HepG2 (cell line): ENCODE results near the gene ACTR6. TPM values are rescaled to one million over a fixed set of nuclear protein-coding genes. Genes with fewer than 3 reads are reported as not detected.

Source experiments
- DNMT3B ChIP-seq: conservative IDR thresholded peaks from 2 replicates; pipeline ENCODE4 v1.6.1; 2016; ENCODE audit warnings: missing biosample characterization, control low read depth
- GMEB2 ChIP-seq: IDR thresholded peaks from 2 replicates; pipeline ENCODE4 v1.6.1; 2016; ENCODE audit warnings: missing biosample characterization, missing genetic modification reagents, low read depth
- IKZF5 ChIP-seq: IDR thresholded peaks from 2 replicates; pipeline ENCODE4 v1.6.1; 2018; ENCODE audit warnings: missing genetic modification reagents, mild to moderate bottlenecking, missing compliant biosample characterization
- IRF2 ChIP-seq: IDR thresholded peaks from 2 replicates; pipeline ENCODE4 v1.6.1; 2018; ENCODE audit warnings: missing genetic modification reagents, missing compliant biosample characterization
- KDM5B ChIP-seq: sonication (generic); formaldehyde crosslinking; IDR thresholded peaks from 2 replicates; pipeline ENCODE4 v1.4.0; 2020; ENCODE audit warnings: missing genetic modification reagents, mild to moderate bottlenecking, borderline replicate concordance
- XBP1 ChIP-seq: sonication (generic); formaldehyde crosslinking; IDR thresholded peaks from 2 replicates; pipeline ENCODE4 v1.5.0; 2020; ENCODE audit warnings: missing genetic modification reagents
- ZBTB3 ChIP-seq: sonication (generic); formaldehyde crosslinking; IDR thresholded peaks from 2 replicates; pipeline ENCODE4 v1.4.0; 2020; ENCODE audit warnings: low read depth, mild to moderate bottlenecking, moderate library complexity, missing genetic modification reagents, borderline replicate concordance
- ZMAT3 ChIP-seq: sonication (generic); formaldehyde crosslinking; conservative IDR thresholded peaks from 2 replicates; pipeline ENCODE4 v1.7.0; 2021; ENCODE audit warnings: missing genetic modification reagents
- ZNF512B ChIP-seq: sonication (generic); formaldehyde crosslinking; IDR thresholded peaks from 2 replicates; pipeline ENCODE4 v1.5.1; 2020; ENCODE audit warnings: missing genetic modification reagents, mild to moderate bottlenecking, borderline replicate concordance
- ZNF614 ChIP-seq: IDR thresholded peaks from 2 replicates; pipeline ENCODE4 v1.6.1; 2018; ENCODE audit warnings: missing biosample characterization, missing genetic modification reagents, inconsistent platforms, borderline replicate concordance
- polyA plus RNA-seq, 8 experiments: library from polyadenylated mRNA; depleted of rRNA in 3 of 8; stranded (reverse) in 7 of 8; unstranded in 1 of 8; fragments of >200 nt; fragmentation: Illumina TruSeq in 4 of 8; extraction: Trizol in 4 of 8; gene quantifications; 2 replicates each; pipeline versions ENCODE4 v1.2.1 to v1.2.3, GENCODE V29; 2011 to 2016; ENCODE audit warnings: low read depth in 4 of 8, missing spikeins in 1 of 8, mixed read lengths in 1 of 8; ENCODE audit not compliant: insufficient read depth in 1 of 8
- total RNA-seq, 5 experiments: library from RNA; depleted of rRNA; stranded (reverse); fragments of >200 nt; fragmentation: Illumina TruSeq; extraction: Trizol; gene quantifications; 2 replicates each; pipeline ENCODE4 v1.2.3, GENCODE V29; 2016; ENCODE audit warnings: low read depth in 1 of 5
- TF ChIP-seq, protein P1 (sequence below): sonication (generic); formaldehyde crosslinking; IDR thresholded peaks from 2 replicates; pipeline ENCODE4 v1.5.1; 2020; ENCODE audit warnings: mild to moderate bottlenecking, missing genetic modification reagents, moderate library complexity
- TF ChIP-seq, protein P2 (sequence below): sonication (generic); formaldehyde crosslinking; IDR thresholded peaks from 2 replicates; pipeline ENCODE4 v1.8.1; 2022; ENCODE audit warnings: mild to moderate bottlenecking, missing genetic modification reagents

Gene ACTR6
- total and polyA plus RNA-seq, 2 of the 13 experiments (the other 11 are each of a cell fraction or from before 2014, with no cell fraction given): 12.9 to 22.4 TPM

DNA sequence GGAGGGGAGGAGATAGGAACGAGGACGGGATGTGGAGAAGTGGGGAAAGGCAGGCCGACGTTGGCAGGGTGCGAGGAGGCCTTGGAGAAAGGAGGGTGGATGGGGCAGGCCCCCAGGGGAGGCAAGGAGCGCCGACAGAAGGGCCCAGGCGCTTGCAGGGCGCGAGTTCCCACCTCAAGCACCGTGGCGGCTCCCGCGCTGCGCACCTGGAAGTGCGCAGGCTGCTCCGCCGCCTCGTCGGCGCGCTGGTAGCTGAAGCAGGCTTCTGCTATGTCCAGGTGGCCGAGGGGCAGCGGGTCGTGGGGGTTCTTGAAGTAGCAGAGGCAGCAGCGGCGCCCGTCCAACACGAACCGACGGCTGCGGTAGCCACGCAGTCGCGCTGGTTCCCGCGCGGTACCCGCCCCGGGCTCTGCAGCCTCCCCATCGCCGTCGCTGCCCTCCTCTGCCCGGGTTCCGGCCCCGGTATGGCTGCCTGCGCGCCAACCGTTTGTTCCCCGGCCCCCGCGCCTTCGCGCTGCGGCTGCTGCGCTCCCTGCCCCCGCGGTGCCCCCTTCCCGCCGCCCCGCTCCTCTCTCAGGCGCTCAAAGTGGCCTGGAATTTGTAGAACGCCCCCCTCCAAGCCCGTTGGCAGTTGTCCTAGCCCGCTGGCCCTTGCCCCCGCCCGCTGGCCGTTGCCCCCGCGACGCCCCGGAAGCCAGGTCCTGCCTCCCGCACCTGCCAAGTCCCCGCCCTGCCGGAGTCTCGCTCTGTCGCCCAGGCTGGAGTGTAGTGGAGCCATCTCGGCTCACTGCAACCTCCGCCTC lies 1.1 kb upstream of the ACTR6 start (continued):
- TF ChIP-seq IKZF5 (CRISPR knock-in tag): peak; percentile 10; the same call in 1 of the 2 replicates
- 0 out of 2 replicates have a peak, but pooled peaks have one; percentile 39 for TF ChIP-seq ZMAT3 (CRISPR knock-in tag)
- TF ChIP-seq DNMT3B (CRISPR knock-in tag): no peak
- no peak for TF ChIP-seq ZNF512B
- no peak for TF ChIP-seq ZNF614 (CRISPR knock-in tag)
- no peak for TF ChIP-seq GMEB2 (CRISPR knock-in tag)
- TF ChIP-seq, protein P1, sequence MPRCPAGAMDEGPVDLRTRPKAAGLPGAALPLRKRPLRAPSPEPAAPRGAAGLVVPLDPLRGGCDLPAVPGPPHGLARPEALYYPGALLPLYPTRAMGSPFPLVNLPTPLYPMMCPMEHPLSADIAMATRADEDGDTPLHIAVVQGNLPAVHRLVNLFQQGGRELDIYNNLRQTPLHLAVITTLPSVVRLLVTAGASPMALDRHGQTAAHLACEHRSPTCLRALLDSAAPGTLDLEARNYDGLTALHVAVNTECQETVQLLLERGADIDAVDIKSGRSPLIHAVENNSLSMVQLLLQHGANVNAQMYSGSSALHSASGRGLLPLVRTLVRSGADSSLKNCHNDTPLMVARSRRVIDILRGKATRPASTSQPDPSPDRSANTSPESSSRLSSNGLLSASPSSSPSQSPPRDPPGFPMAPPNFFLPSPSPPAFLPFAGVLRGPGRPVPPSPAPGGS (CRISPR knock-in tag): no peak
- TF ChIP-seq, protein P2, sequence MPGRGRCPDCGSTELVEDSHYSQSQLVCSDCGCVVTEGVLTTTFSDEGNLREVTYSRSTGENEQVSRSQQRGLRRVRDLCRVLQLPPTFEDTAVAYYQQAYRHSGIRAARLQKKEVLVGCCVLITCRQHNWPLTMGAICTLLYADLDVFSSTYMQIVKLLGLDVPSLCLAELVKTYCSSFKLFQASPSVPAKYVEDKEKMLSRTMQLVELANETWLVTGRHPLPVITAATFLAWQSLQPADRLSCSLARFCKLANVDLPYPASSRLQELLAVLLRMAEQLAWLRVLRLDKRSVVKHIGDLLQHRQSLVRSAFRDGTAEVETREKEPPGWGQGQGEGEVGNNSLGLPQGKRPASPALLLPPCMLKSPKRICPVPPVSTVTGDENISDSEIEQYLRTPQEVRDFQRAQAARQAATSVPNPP (CRISPR knock-in tag): no peak
- no peak for TF ChIP-seq XBP1 (CRISPR knock-in tag)
- peak; percentile 39; the same call in 1 of the 2 replicates for TF ChIP-seq KDM5B (CRISPR knock-in tag)
- peak; percentile 25; the same call in 1 of the 2 replicates for TF ChIP-seq IRF2 (CRISPR knock-in tag)
- no peak for TF ChIP-seq ZBTB3 (CRISPR knock-in tag)
